Activated T-cell treated with anti-CD3 and anti-CD28 coated beads for 4 hours (primary cell): ENCODE data around the gene FIG4.
"Not testable (repeated sequence)": the region's sequence is repeated elsewhere in the genome, so short reads cannot be mapped to it uniquely, and the experiment has no call there.

Experiments used
- DNase-seq: peaks from one replicate; pipeline ENCODE4 v3.0.0-alpha.2; 2020

Gene FIG4

GRCh38 chr6:109801794-109802193 is 110.7 kb downstream of the FIG4 start:
- no peak for DNase-seq

- no peak for DNase-seq
Measured at GRCh38 chr6:109804020-109804419, 112.9 kb downstream of the FIG4 start.

- no peak for DNase-seq
Measured at GRCh38 chr6:109807881-109808280, 116.8 kb downstream of the FIG4 start.

- no peak for DNase-seq
Measured at GRCh38 chr6:109808837-109809236, 117.7 kb downstream of the FIG4 start.

GRCh38 chr6:109815054-109815453 is 124.0 kb downstream of the FIG4 start:
- DNase-seq = no peak

GRCh38 chr6:109816452-109817374 is 125.6 kb downstream of the FIG4 start:
- DNase-seq = no peak

GRCh38 chr6:109820706-109821350 is 129.7 kb downstream of the FIG4 start:
- DNase-seq = no peak

GRCh38 chr6:109821428-109821827 is 130.3 kb downstream of the FIG4 start:
- DNase-seq = no peak

- no peak for DNase-seq
Measured at GRCh38 chr6:109824105-109824504, 133.0 kb downstream of the FIG4 start.

- no peak for DNase-seq
Measured at GRCh38 chr6:109826551-109826950, 135.5 kb downstream of the FIG4 start.

- not testable (repeated sequence) for DNase-seq
Measured at GRCh38 chr6:109831352-109831751, 140.3 kb downstream of the FIG4 start.

- DNase-seq = no peak
Measured at GRCh38 chr6:109834131-109834530, 143.0 kb downstream of the FIG4 start.

- no peak for DNase-seq
Measured at GRCh38 chr6:109834595-109835437, 143.7 kb downstream of the FIG4 start.

- DNase-seq = no peak
Measured at GRCh38 chr6:109840034-109840433, 148.9 kb downstream of the FIG4 start.

GRCh38 chr6:109840796-109841195 is 149.7 kb downstream of the FIG4 start:
- DNase-seq = no peak

GRCh38 chr6:109841869-109842268 is 150.8 kb downstream of the FIG4 start:
- DNase-seq = no peak

- DNase-seq = no peak
Measured at GRCh38 chr6:109852713-109853112, 161.6 kb downstream of the FIG4 start.

- DNase-seq = no peak
Measured at GRCh38 chr6:109853426-109853825, 162.3 kb downstream of the FIG4 start.

- DNase-seq = no peak
Measured at GRCh38 chr6:109853951-109854350, 162.9 kb downstream of the FIG4 start.

- no peak for DNase-seq
Measured at GRCh38 chr6:109854541-109855308, 163.6 kb downstream of the FIG4 start.

- not testable (repeated sequence) for DNase-seq
Measured at GRCh38 chr6:109855476-109856040, 164.5 kb downstream of the FIG4 start.

- no peak for DNase-seq
Measured at GRCh38 chr6:109861946-109862345, 170.8 kb downstream of the FIG4 start.
